IMR-90 (cell line): ENCODE results near the gene KIR3DL1. TPM values are rescaled to one million over a fixed set of nuclear protein-coding genes. Genes with fewer than 3 reads are reported as not detected.

Source experiments
- ATAC-seq: fragments of 200-7000 bp; cut with Tn5 transposase; 2 replicates; pipeline ENCODE4 v1.9.1; 2020; ENCODE audit warnings: low read depth, mild to moderate bottlenecking, moderate library complexity
- BruUV-seq: library from RNA; stranded (reverse); fragments of 400-500 nt; replicated peaks from 2 replicates; lab custom pipeline; 2021; lab: Mats Ljungman, UMichigan
- CTCF ChIA-PET: fragments of 300-600 bp; formaldehyde crosslinking; extraction: SDS; loops from one replicate; lab custom pipeline; 2021; ENCODE audit warnings: antibody characterized with exemption; lab: Yijun Ruan, JAX
- POLR2A ChIA-PET: fragments of 300-600 bp; sonication (Branson Sonifier 250); formaldehyde crosslinking; loops from one replicate; lab custom pipeline; 2022; ENCODE audit warnings: antibody characterized with exemption; ENCODE audit not compliant: unreplicated experiment; lab: Charles Lee
- DNase-seq: peaks from one replicate; pipeline ENCODE4 v3.0.0; 2013
- H2AFZ ChIP-seq: replicated peaks from 2 replicates; pipeline ENCODE3; 2013; ENCODE audit warnings: low read length, mild to moderate bottlenecking; ENCODE audit not compliant: poor library complexity
- H2AK5ac ChIP-seq: 2 replicates; pipeline ENCODE4 v1.6.1; 2013; ENCODE audit warnings: low read depth, low read length, inconsistent platforms
- H2AK9ac ChIP-seq: replicated peaks from 2 replicates; pipeline ENCODE3; 2013; ENCODE audit warnings: mild to moderate bottlenecking, low read depth, low read length, moderate library complexity; ENCODE audit not compliant: poor library complexity
- H2BK120ac ChIP-seq: 2 replicates; pipeline ENCODE4 v1.6.1; 2013; ENCODE audit warnings: low read depth, low read length, inconsistent platforms
- H2BK15ac ChIP-seq: 3 replicates; pipeline ENCODE4 v1.6.1; 2013; ENCODE audit warnings: low read depth, low read length, inconsistent platforms
- H2BK20ac ChIP-seq: 2 replicates; pipeline ENCODE4 v1.6.1; 2013; ENCODE audit warnings: low read depth, mild to moderate bottlenecking, inconsistent platforms, low read length, moderate library complexity
- H2BK5ac ChIP-seq: 2 replicates; pipeline ENCODE4 v1.6.1; 2013; ENCODE audit warnings: mild to moderate bottlenecking, low read depth, low read length, inconsistent platforms; ENCODE audit not compliant: poor library complexity, severe bottlenecking
- H3K14ac ChIP-seq: replicated peaks from 2 replicates; pipeline ENCODE4 v1.6.1; 2013; ENCODE audit warnings: low read depth, low read length, inconsistent platforms
- H3K18ac ChIP-seq: 2 replicates; pipeline ENCODE4 v1.6.1; 2013; ENCODE audit warnings: low read depth, low read length, control low read depth
- H3K23ac ChIP-seq: 2 replicates; pipeline ENCODE4 v1.6.1; 2013; ENCODE audit warnings: low read depth, low read length, inconsistent platforms
- H3K27ac ChIP-seq: 2 replicates; pipeline ENCODE4 v1.5.1; 2013; ENCODE audit warnings: mild to moderate bottlenecking, control low read depth, low read length; ENCODE audit not compliant: insufficient read depth
- H3K27me3 ChIP-seq: 2 replicates; pipeline ENCODE4 v1.6.1; 2013; ENCODE audit warnings: low read length; ENCODE audit not compliant: control insufficient read depth, insufficient read depth
- H3K36me3 ChIP-seq: 2 replicates; pipeline ENCODE4 v1.6.1; 2013; ENCODE audit warnings: low read length, mixed read lengths; ENCODE audit not compliant: control insufficient read depth, insufficient read depth
- H3K4ac ChIP-seq: 2 replicates; pipeline ENCODE4 v1.6.1; 2013; ENCODE audit warnings: low read depth, low read length, inconsistent platforms
- H3K4me1 ChIP-seq: 2 replicates; pipeline ENCODE4 v1.6.1; 2013; ENCODE audit warnings: low read length, mixed read lengths; ENCODE audit not compliant: control insufficient read depth, insufficient read depth
- H3K4me2 ChIP-seq: 2 replicates; pipeline ENCODE4 v1.6.1; 2013; ENCODE audit warnings: low read depth, mild to moderate bottlenecking, control low read depth, low read length, moderate library complexity
- H3K4me3 ChIP-seq: 2 replicates; pipeline ENCODE4 v1.5.1; 2013; ENCODE audit warnings: low read depth, mild to moderate bottlenecking, control low read depth, low read length, moderate library complexity; ENCODE audit not compliant: insufficient read depth
- H3K56ac ChIP-seq: 2 replicates; pipeline ENCODE4 v1.6.1; 2013; ENCODE audit warnings: low read length, inconsistent platforms; ENCODE audit not compliant: insufficient read depth; ENCODE audit errors: extremely low read depth
- H3K79me1 ChIP-seq, 2 experiments: 2 replicates each; pipeline ENCODE4 v1.6.1; 2013; ENCODE audit warnings: low read length in 2 of 2, inconsistent platforms in 1 of 2, low read depth in 1 of 2
- H3K9ac ChIP-seq: 2 replicates; pipeline ENCODE4 v1.6.1; 2013; ENCODE audit warnings: low read depth, low read length, control low read depth
- H3K9me1 ChIP-seq: 2 replicates; pipeline ENCODE4 v1.6.1; 2013; ENCODE audit warnings: low read length, inconsistent platforms; ENCODE audit not compliant: insufficient read depth
- H3K9me3 ChIP-seq: 2 replicates; pipeline ENCODE4 v1.6.1; 2013; ENCODE audit warnings: low read length; ENCODE audit not compliant: control insufficient read depth, insufficient read depth
- H4K20me1 ChIP-seq: 2 replicates; pipeline ENCODE4 v1.6.1; 2013; ENCODE audit warnings: low read length, inconsistent platforms; ENCODE audit not compliant: insufficient read depth
- H4K5ac ChIP-seq: 2 replicates; pipeline ENCODE4 v1.6.1; 2013; ENCODE audit warnings: mild to moderate bottlenecking, low read depth, low read length, control low read depth
- H4K8ac ChIP-seq, 2 experiments: 2 replicates each; pipeline ENCODE4 v1.6.1; 2013; ENCODE audit warnings: low read depth in 2 of 2, low read length in 2 of 2, control low read depth in 1 of 2, inconsistent platforms in 1 of 2
- H4K91ac ChIP-seq: 2 replicates; pipeline ENCODE4 v1.6.1; 2013; ENCODE audit warnings: low read depth, low read length, inconsistent platforms; ENCODE audit not compliant: insufficient read depth
- BHLHE40 ChIP-seq: fragments of 150-350 bp; IDR thresholded peaks from 2 replicates; pipeline ENCODE4 v1.6.1; 2016; ENCODE audit warnings: mild to moderate bottlenecking, low read depth, low read length
- CEBPB ChIP-seq: IDR thresholded peaks from 2 replicates; pipeline ENCODE4 v1.6.1; 2012; ENCODE audit warnings: low read depth, low read length, improper control_type of control experiment
- CHD1 ChIP-seq: IDR thresholded peaks from 2 replicates; pipeline ENCODE4 v1.6.1; 2012; ENCODE audit warnings: low read depth, low read length, improper control_type of control experiment
- CTCF ChIP-seq: conservative IDR thresholded peaks from 2 replicates; pipeline ENCODE4 v1.5.1; 2012; ENCODE audit warnings: mild to moderate bottlenecking, low read depth, low read length, improper control_type of control experiment
- ELK1 ChIP-seq: fragments of 150-350 bp; IDR thresholded peaks from 2 replicates; pipeline ENCODE4 v1.6.1; 2016; ENCODE audit warnings: low read depth, mild to moderate bottlenecking, low read length, moderate library complexity, borderline replicate concordance
- FOS ChIP-seq: fragments of 150-350 bp; IDR thresholded peaks from 2 replicates; pipeline ENCODE4 v1.6.1; 2016; ENCODE audit warnings: low read depth, low read length
- MAFK ChIP-seq: IDR thresholded peaks from 2 replicates; pipeline ENCODE4 v1.6.1; 2012; ENCODE audit warnings: low read depth, low read length, improper control_type of control experiment
- MAZ ChIP-seq: IDR thresholded peaks from 2 replicates; pipeline ENCODE4 v1.6.1; 2012; ENCODE audit warnings: low read depth, mild to moderate bottlenecking, low read length, improper control_type of control experiment, moderate library complexity, borderline replicate concordance
- MXI1 ChIP-seq: IDR thresholded peaks from 2 replicates; pipeline ENCODE4 v1.6.1; 2012; ENCODE audit warnings: low read depth, mild to moderate bottlenecking, low read length, moderate library complexity, borderline replicate concordance
- NFE2L2 ChIP-seq: fragments of 150-350 bp; IDR thresholded peaks from 2 replicates; pipeline ENCODE4 v1.6.1; 2016; ENCODE audit warnings: low read depth, mild to moderate bottlenecking, low read length
- POLR2A ChIP-seq: IDR thresholded peaks from 2 replicates; pipeline ENCODE4 v1.6.1; 2012; ENCODE audit warnings: mild to moderate bottlenecking, low read depth, low read length
- RAD21 ChIP-seq: IDR thresholded peaks from 2 replicates; pipeline ENCODE4 v1.6.1; 2012; ENCODE audit warnings: low read length, improper control_type of control experiment
- RCOR1 ChIP-seq: IDR thresholded peaks from 2 replicates; pipeline ENCODE4 v1.6.1; 2012; ENCODE audit warnings: mild to moderate bottlenecking, low read length, improper control_type of control experiment; ENCODE audit not compliant: insufficient replicate concordance
- RFX5 ChIP-seq: IDR thresholded peaks from 2 replicates; pipeline ENCODE4 v1.8.0; 2012; ENCODE audit warnings: low read depth, mild to moderate bottlenecking, low read length, moderate library complexity
- SMC3 ChIP-seq: fragments of 150-350 bp; IDR thresholded peaks from 2 replicates; pipeline ENCODE4 v1.6.1; 2016; ENCODE audit warnings: low read depth, mild to moderate bottlenecking, antibody characterized with exemption, low read length, moderate library complexity
- WGBS, 2 experiments: methylation state at CpG; one replicate each; pipeline versions ENCODE4 v1.1.5 to v1.1.7; 2013; ENCODE audit warnings: missing lambda C conversion rate in 2 of 2; ENCODE audit not compliant: insufficient read length in 1 of 2; ENCODE audit errors: extremely low coverage in 2 of 2; 5-methylcytosine and 5-hydroxymethylcytosine counted together
- dilution Hi-C: fragments of 300-500 bp; cut with HindIII; formaldehyde crosslinking; loops from one replicate; pipeline ENCODE4 v1.14.3; 2018; ENCODE audit warnings: low sequenced_read_pairs; ENCODE audit not compliant: unreplicated experiment
- in situ Hi-C: fragments of 300-500 bp; cut with MboI; formaldehyde crosslinking; loops from 3 replicates; pipeline ENCODE4 v1.14.3; 2019; ENCODE audit warnings: low sequenced_read_pairs, inconsistent platforms, mixed read lengths
- intact Hi-C: fragments of 100-400 bp; cut with micrococcal nuclease; formaldehyde crosslinking; loops from 2 replicates; pipeline ENCODE4 v1.10.0; 2022
- polyA plus RNA-seq, 3 experiments: library from polyadenylated mRNA; depleted of rRNA; stranded (reverse); fragments of >200 nt; gene quantifications; 2 replicates each; pipeline ENCODE4 v1.2.3, GENCODE V29; 2012; ENCODE audit warnings: low replicate concordance in 1 of 3
- total RNA-seq: library from RNA; depleted of rRNA; stranded (reverse); fragments of >200 nt; gene quantifications from 2 replicates; pipeline ENCODE4 v1.2.3, GENCODE V29; 2012
- TF ChIP-seq, protein P1 (sequence below): fragments of 150-350 bp; IDR thresholded peaks from 2 replicates; pipeline ENCODE4 v1.6.1; 2017; ENCODE audit warnings: mild to moderate bottlenecking, antibody characterized with exemption, low read length, low read depth

KIR3DL1 gene
- total and polyA plus RNA-seq, 2 of the 4 experiments (the other 2 are of a cell fraction), result not detected

DNA sequence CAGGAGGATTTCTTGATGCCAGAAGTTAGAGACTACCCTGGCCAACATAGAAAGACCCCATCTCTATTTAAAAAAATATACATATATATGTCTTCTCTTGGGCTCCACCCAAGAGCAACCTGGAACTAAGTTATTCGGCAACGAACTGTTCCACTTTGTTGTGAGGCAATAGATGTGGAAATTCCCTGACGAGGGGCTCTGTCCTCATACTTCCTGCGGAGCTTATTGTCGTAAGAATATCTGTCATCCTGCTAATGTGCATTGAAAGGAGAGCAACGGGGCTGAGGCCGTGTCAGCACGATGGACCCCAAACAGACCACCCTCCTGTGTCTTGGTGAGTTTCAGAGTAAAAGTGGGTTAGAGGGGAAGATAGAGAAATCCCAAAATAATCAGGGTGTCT is 57.7 kb downstream of the KIR3DL1 start, which contains the start of gene FCAR:
FCAR (plus strand) TSS at position 246 of the 400 bp plus-strand sequence; CDS start at position 301, 55 bp downstream.
- Histone ChIP-seq H2BK15ac (no peak within 1 kb of the TSS), H3K9ac (no peak within 1 kb of the TSS), H3K14ac (no peak within 1 kb of the TSS), H4K91ac (no peak within 1 kb of the TSS), H2AK9ac (no peak within 1 kb of the TSS), H3K9me3 (peaks cover 11% of the 10 kb centered on the region; the same call in 1 of the 2 replicates), H3K27me3 (no peaks in the 10 kb centered on the region), H3K4me1 (no peaks in the 10 kb centered on the region), H2BK120ac (no peak within 1 kb of the TSS), H3K27ac (no peak within 1 kb of the TSS), H3K18ac (no peak within 1 kb of the TSS), H4K5ac (no peak within 1 kb of the TSS), H3K23ac (no peak within 1 kb of the TSS), H2AFZ (no peak within 1 kb of the TSS), H3K79me1 (no peaks in the 10 kb centered on the region), H4K8ac (no peak within 1 kb of the TSS), H2AK5ac (no peak within 1 kb of the TSS), H3K56ac (no peak within 1 kb of the TSS), H3K4ac (no peak within 1 kb of the TSS), H2BK20ac (no peak within 1 kb of the TSS), H3K9me1 (no peaks in the 10 kb centered on the region), H3K4me3 (no peak within 1 kb of the TSS), H2BK5ac (no peak within 1 kb of the TSS), H3K36me3 (no peaks in the 10 kb centered on the region), H4K20me1 (no peaks in the 10 kb centered on the region), H3K4me2 (no peak within 1 kb of the TSS)
- intact Hi-C loops (no loop called here), dilution Hi-C loops (no loop called here), in situ Hi-C loops (no loop called here)
- TF ChIP-seq NFE2L2, result no peak
- TF ChIP-seq CHD1, result no peak
- no peak for TF ChIP-seq CEBPB
- TF ChIP-seq, protein P1, sequence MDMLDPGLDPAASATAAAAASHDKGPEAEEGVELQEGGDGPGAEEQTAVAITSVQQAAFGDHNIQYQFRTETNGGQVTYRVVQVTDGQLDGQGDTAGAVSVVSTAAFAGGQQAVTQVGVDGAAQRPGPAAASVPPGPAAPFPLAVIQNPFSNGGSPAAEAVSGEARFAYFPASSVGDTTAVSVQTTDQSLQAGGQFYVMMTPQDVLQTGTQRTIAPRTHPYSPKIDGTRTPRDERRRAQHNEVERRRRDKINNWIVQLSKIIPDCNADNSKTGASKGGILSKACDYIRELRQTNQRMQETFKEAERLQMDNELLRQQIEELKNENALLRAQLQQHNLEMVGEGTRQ, result no peak
- no peak for TF ChIP-seq MAFK
- no peak for TF ChIP-seq FOS
- no peak for TF ChIP-seq SMC3
- TF ChIP-seq RCOR1, result no peak
- no peak for TF ChIP-seq RAD21
- no peak for TF ChIP-seq MAZ
- no peak for TF ChIP-seq POLR2A
- no peak for TF ChIP-seq BHLHE40
- TF ChIP-seq MXI1, result no peak
- no peak for TF ChIP-seq RFX5
- no peak for TF ChIP-seq CTCF
- TF ChIP-seq ELK1, result no peak
- no peak for ATAC-seq
- no TSS peak for BruUV-seq
- no CpG with 5 or more reads among the region's 8 CpGs for WGBS, 2 experiments
- DNase-seq, result no peak
- CTCF ChIA-PET, result no interaction called here
- POLR2A ChIA-PET, result no interaction called here
